Measurements from ENCODE around the gene SLC10A1. TPM values are rescaled to one million over a fixed set of nuclear protein-coding genes. Genes with fewer than 3 reads are reported as not detected.

Gene SLC10A1
- total RNA-seq, 1 donor from 2014 or later: not detected

DNA sequence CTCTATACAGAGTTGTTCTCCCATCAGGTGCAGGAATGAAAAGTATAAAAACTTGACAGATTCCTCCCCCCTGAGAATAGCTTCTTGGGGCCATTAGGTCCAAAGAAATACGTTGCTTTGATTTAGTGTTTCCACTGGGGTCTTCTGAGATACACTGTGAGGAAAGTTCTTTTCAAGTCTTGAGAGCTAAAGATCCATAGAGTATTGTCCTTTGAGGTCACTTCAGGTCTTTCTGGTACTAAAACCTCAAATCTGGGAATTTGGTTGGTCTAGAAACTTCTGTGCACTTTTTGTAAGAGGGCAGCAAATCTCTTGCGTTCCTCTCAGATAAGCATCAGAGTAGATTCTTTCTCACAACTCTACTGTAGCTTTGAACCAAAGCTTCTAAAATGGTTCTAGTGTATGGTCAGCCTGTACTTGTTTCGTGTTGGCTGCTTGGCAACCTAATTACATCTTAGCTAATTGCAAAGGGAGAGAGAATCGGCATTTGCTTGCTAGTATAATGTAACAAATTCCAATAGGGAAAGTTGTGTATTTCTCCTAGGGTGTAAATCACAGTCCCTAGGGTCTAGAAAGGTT, 20.1 kb downstream of the SLC10A1 start:
- peaks cover 31% of the 10 kb centered on the region for H3K4me1 ChIP-seq
- DNase-seq: no peak
- TF ChIP-seq, protein P1, sequence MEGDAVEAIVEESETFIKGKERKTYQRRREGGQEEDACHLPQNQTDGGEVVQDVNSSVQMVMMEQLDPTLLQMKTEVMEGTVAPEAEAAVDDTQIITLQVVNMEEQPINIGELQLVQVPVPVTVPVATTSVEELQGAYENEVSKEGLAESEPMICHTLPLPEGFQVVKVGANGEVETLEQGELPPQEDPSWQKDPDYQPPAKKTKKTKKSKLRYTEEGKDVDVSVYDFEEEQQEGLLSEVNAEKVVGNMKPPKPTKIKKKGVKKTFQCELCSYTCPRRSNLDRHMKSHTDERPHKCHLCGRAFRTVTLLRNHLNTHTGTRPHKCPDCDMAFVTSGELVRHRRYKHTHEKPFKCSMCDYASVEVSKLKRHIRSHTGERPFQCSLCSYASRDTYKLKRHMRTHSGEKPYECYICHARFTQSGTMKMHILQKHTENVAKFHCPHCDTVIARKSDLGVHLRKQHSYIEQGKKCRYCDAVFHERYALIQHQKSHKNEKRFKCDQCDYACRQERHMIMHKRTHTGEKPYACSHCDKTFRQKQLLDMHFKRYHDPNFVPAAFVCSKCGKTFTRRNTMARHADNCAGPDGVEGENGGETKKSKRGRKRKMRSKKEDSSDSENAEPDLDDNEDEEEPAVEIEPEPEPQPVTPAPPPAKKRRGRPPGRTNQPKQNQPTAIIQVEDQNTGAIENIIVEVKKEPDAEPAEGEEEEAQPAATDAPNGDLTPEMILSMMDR (IDR thresholded peaks at IDR 0.05): no peak
- no peak for ATAC-seq
- H3K9me3 ChIP-seq: no peaks in the 10 kb centered on the region
- H3K36me3 ChIP-seq: peaks cover 93% of the 10 kb centered on the region
- no peak overlapping the region for H3K4me3 ChIP-seq
- intact Hi-C loops (cut with DNase I): no loop called here
- H3K27ac ChIP-seq: no peak overlapping the region
- no peaks in the 10 kb centered on the region for H3K27me3 ChIP-seq (ENCODE audit: low read depth)

DNA sequence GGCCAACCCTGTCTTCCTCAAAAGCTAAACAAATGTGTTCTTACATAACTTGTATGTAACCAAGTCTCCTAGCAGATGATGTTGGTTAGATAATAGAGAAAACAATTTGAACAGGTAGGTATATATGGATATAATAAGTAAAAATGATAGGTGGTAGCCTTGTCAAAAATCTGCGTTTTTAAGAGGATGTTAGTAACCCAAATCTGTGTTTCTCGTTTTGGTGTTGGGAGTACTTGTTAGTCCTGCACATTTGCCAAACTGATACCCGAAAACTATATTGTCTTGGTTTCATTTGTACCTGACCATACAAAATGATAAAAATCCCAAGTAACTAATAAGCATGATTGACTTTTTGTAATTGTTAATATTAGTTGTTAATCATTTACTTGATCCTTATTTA, 22.0 kb downstream of the SLC10A1 start:
- ATAC-seq: no peak
- DNase-seq: no peak
- TF ChIP-seq, protein P1 (IDR thresholded peaks at IDR 0.05): no peak
- no peaks in the 10 kb centered on the region for H3K9me3 ChIP-seq
- H3K27me3 ChIP-seq (ENCODE audit: low read depth): no peaks in the 10 kb centered on the region
- intact Hi-C loops (cut with DNase I): no loop called here
- peaks cover 97% of the 10 kb centered on the region for H3K36me3 ChIP-seq
- H3K4me3 ChIP-seq: no peak overlapping the region
- peaks cover 50% of the 10 kb centered on the region for H3K4me1 ChIP-seq
- no peak overlapping the region for H3K27ac ChIP-seq

DNA sequence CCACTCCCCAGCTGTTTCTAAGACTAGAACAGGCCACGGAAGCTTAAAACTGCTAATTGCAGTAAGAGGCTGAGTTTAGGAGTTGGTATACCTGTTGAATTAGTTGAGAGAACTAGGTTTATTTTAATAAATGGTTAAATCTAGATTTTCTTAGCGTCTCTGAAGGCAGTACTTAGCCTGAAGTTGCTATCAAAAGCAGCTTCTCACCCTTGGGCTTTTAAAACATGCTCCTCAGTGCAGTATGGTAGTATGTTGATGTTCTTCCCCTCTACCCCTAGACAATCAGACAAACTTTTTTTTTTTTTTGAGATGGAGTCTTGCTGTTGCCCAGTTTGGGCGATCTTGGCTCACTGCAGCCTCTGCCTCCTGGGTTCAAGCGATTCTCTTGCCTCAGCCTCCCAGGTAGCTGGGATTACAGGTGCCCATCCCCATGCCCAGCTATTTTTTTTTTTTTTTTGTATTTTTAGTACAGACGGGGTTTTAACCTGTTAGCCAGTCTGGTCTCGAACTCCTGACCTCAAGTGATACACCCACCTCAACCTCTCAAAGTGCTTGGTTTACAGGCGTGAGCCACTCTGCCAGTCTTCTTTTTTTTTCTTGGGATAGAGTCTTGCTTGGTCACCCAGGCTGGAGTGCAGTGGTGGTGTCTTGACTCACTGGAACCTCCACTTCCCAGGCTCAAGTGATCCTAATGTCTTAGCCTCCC, 23.3 kb downstream of the SLC10A1 start:
- H3K27me3 ChIP-seq (ENCODE audit: low read depth): no peaks in the 10 kb centered on the region
- intact Hi-C loops (cut with DNase I): no loop called here
- H3K36me3 ChIP-seq: peaks cover 98% of the 10 kb centered on the region
- ATAC-seq (no peak), DNase-seq (no peak)
- no peak overlapping the region for H3K27ac ChIP-seq
- H3K9me3 ChIP-seq: no peaks in the 10 kb centered on the region
- peaks cover 63% of the 10 kb centered on the region for H3K4me1 ChIP-seq
- TF ChIP-seq, protein P1 (IDR thresholded peaks at IDR 0.05): no peak
- no peak overlapping the region for H3K4me3 ChIP-seq

DNA sequence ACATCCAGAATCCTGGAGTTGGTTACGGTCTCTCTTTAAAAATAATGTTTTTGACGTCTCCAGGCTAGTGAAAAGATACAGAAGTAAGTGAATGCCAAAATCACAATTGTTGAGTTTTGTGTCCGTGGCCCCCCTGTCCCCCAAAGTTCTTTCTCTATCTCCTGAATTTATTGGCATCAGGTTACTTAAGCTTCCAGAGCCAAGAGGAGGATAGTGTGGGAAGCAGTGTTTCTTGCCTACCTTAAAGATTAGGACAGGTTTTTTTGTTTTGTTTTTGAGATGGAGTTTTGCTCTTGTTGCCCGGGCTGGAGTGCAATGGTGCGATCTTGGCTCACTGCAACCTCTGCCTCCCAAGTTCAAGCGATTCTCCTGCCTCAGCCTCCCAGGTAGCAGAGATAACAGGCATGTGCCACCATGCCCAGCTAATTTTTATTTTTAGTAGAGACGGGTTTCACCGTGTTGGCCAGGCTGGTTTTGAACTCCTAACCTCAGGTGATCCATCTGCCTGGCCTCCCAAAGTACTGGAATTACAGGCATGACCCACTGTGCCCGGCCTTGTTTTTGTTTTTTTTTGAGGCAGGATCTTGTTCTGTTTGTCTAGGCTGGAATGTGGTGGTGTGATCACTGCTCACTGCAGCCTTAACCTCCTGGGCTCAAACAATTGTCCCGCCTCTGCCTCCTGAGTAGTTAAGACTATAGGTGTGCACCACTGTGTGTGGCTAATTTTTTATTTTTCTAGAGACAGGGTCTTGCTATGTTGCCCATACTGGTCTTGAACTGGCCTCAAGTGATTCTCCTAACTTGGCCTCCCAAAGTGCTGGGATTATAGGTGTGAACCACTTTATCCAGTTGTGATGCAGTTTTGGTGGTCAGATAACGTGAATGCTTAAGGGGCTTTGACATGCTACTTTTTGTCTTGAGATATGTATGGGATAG, 24.7 kb downstream of the SLC10A1 start:
- TF ChIP-seq, protein P1 (IDR thresholded peaks at IDR 0.05): no peak
- DNase-seq: no peak
- H3K36me3 ChIP-seq: peaks cover 93% of the 10 kb centered on the region

DNA sequence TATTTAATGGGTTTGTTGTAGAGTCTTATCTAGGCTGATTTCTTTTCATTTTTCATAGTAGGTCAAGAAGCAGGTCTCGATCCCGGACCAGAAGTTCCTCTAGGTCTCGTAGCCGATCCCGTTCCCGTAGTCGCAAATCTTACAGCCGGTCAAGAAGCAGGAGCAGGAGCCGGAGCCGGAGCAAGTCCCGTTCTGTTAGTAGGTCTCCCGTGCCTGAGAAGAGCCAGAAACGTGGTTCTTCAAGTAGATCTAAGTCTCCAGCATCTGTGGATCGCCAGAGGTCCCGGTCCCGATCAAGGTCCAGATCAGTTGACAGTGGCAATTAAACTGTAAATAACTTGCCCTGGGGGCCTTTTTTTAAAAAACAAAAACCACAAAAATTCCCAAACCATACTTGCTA, 25.9 kb downstream of the SLC10A1 start:
- Histone ChIP-seq H3K4me3 (no peak overlapping the region), H3K27ac (no peak overlapping the region), H3K4me1 (peaks cover 66% of the 10 kb centered on the region), H3K36me3 (peaks cover 83% of the 10 kb centered on the region), H3K9me3 (no peaks in the 10 kb centered on the region), H3K27me3 (ENCODE audit: low read depth) (no peaks in the 10 kb centered on the region)
- ATAC-seq (no peak), DNase-seq (no peak)
- TF ChIP-seq, protein P1 (IDR thresholded peaks at IDR 0.05): no peak
- intact Hi-C loops (cut with DNase I): no loop called here

More for the DNA sequence above, 24.7 kb downstream of the SLC10A1 start:
- no peak for ATAC-seq
- peaks cover 70% of the 10 kb centered on the region for H3K4me1 ChIP-seq
- no peaks in the 10 kb centered on the region for H3K9me3 ChIP-seq
- H3K4me3 ChIP-seq: no peak overlapping the region
- intact Hi-C loops (cut with DNase I): no loop called here
- H3K27ac ChIP-seq: no peak overlapping the region
- H3K27me3 ChIP-seq (ENCODE audit: low read depth): no peaks in the 10 kb centered on the region

All from lower lobe of right lung (tissue), 2 donors.